ENCODE results near the gene RNF187.
"Not testable (repeated sequence)": the region's sequence is repeated elsewhere in the genome, so short reads cannot be mapped to it uniquely, and the experiment has no call there.

Gene RNF187

DNA sequence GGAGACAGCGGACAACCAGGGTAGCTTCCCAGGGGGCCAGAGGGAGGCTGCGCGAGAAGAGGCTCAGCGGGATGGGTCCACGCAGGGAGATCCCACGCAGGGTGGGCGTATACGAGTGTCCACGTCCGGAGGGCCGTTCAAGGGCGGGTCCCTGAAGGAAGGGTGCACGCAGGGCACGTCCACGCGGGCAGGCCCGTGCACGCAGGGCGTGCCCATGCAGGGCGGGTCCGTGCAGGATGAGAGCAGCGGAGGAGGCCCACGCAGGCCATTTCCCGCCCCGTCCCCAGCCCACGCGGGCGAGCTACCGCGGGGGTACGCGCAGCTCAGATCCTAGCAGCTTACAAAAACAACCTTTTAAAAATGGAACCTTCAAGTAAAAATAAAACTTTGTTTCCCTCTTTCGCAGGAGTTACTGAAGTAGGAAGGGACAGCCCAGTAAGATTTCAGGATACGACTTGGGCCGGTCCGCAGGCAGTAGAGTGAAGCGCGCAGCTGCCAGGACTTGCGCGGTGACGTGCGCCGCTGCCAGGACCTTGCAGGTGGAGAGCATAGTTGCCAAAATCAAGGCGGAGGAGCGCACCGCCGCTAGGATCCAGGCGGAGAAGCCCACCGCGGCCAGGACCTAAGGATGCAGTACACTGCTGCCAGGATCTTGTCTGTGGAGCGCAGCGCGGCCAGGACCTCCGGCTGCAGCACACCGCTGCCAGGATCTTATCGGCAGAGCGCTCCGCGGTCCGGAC lies 416 bp upstream of the RNF187 start:
- peak; percentile 60 to 65 for DNase-seq (ENCODE audit: low read depth in 2 of 2, low spot score in 1 of 2)

DNA sequence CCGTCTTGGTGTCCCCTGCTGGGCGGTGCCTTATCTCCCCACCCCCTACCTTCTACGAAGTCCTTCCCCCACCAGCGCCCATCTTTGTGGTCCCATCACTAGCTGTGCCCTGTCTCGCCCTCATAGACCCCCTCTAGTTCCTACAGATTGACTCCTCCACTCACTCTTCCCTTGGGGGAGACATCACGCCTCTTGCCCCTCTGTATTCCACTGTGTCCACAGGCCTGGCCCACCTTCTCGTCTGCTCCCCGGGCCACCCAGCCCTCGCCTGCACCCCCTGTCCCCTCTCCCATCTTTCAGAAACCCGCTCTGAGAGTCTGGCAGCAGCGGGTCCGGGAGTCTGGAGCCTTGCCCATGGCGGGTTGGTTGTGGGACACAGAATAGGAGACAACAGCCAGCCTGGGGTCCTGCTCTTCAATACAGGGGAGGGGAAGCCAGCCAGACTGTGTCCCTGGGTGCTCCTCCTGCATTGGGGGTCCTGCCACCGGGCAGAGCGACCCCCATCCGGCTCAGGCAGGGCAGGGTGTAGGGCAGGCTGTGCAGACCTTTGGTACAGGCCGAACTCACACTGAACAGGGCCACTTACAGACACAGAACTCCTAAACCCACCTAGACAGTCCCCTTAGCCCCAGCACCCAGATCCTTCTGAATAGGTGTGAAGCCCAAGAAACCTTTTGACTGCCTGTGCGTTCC lies 1.1 kb downstream of the RNF187 start:
- no peak for DNase-seq (ENCODE audit: low read depth in 2 of 2, low spot score in 1 of 2)

GRCh38 chr1:228488818-228489674 lies 1.9 kb downstream of the RNF187 start:
- no peak for DNase-seq (ENCODE audit: low read depth in 2 of 2, low spot score in 1 of 2)

- no peak for DNase-seq (ENCODE audit: low read depth in 2 of 2, low spot score in 1 of 2)
Observed at GRCh38 chr1:228490120-228491078, 3.2 kb downstream of the RNF187 start.

- DNase-seq (ENCODE audit: low read depth in 2 of 2, low spot score in 1 of 2), result no peak
Observed at GRCh38 chr1:228493141-228494043, 6.2 kb downstream of the RNF187 start.

GRCh38 chr1:228494044-228494353 lies 6.8 kb downstream of the RNF187 start:
- no peak for DNase-seq (ENCODE audit: low read depth in 2 of 2, low spot score in 1 of 2)

DNA sequence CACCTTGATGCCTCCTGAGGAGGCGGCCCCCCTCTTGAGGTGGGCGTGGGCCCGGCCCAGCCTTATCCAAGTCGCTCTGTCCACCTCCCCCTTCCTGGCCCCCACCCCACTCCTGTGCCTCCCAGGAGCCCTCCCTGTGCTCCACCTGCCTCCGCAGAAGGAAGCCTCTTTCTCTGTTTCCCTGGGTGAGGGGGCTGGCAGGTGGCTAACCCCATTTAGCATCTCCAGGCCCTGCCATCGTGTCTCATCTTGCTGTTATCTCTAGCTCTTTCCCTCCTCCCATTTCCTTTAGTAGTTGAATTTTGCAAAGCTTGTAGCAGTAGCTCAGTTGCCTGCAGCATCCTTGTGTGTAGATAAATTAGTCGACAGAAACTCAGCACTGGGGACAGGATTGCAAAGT lies 7.2 kb downstream of the RNF187 start:
- no peak for DNase-seq (ENCODE audit: low read depth in 2 of 2, low spot score in 1 of 2)

- no peak for DNase-seq (ENCODE audit: low read depth in 2 of 2, low spot score in 1 of 2)
Observed at GRCh38 chr1:228494970-228495853, 8.0 kb downstream of the RNF187 start.

- no peak for DNase-seq (ENCODE audit: low read depth in 2 of 2, low spot score in 1 of 2)
Observed at GRCh38 chr1:228496084-228496483, 8.9 kb downstream of the RNF187 start.

DNA sequence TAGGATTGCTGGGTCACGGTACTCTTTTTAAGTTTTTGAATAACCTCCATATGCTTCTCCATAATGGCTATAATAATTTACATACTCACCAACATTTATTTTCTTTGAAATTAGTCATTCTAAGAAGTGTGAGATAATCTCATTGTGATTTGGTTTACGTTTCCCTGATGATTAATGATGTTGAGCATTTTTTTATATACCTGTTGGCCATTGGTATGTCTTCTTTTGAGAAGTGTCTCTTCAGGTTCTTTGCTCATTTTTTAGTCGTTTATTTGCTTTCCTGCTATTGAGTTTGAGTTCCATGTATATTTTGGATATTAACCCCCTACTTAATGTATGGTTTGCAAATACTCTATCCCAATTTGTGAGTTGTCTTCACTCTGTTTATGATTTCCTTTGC lies 9.3 kb downstream of the RNF187 start:
- no peak for DNase-seq (ENCODE audit: low read depth in 2 of 2, low spot score in 1 of 2)

DNA sequence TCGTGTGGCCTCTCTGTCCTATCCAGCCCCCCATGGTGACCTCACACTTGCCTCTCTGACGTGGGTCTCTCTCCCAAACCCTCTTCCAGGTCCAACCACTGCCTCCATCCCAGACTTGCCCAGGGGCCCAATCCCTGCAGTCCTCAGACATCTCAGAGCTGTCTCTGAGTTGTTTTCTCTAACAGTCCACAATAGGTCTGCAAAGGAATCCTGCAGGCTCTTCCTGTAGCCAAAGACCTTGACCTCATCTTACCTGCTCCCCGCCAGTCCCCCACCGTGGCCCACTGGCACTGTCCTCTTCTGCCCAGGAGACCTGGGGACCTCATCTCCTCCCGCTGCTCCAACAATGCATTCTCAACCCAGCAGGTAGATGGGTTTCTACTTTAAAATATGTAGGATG lies 10.0 kb downstream of the RNF187 start:
- no peak for DNase-seq (ENCODE audit: low read depth in 2 of 2, low spot score in 1 of 2)

DNA sequence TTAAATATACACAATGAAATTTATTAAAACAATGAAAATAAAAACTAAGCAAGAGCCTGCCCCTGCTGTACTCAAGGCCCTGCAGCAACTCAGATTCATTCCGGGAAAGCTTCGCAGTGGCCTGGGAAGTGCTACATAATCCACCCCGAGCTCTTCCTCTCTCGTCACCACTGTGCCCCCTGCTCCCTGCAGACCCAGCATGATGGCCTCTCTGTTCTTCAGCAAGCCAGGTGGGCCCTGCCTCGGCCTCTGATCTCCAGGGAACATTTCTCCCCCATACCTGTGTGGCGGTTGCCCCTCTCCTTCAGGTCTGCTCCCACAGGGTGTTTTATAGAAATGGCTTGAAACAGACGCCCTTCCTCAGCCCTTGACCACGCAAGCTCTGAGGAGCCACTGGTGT lies 10.6 kb downstream of the RNF187 start:
- no peak for DNase-seq (ENCODE audit: low read depth in 2 of 2, low spot score in 1 of 2)

DNA sequence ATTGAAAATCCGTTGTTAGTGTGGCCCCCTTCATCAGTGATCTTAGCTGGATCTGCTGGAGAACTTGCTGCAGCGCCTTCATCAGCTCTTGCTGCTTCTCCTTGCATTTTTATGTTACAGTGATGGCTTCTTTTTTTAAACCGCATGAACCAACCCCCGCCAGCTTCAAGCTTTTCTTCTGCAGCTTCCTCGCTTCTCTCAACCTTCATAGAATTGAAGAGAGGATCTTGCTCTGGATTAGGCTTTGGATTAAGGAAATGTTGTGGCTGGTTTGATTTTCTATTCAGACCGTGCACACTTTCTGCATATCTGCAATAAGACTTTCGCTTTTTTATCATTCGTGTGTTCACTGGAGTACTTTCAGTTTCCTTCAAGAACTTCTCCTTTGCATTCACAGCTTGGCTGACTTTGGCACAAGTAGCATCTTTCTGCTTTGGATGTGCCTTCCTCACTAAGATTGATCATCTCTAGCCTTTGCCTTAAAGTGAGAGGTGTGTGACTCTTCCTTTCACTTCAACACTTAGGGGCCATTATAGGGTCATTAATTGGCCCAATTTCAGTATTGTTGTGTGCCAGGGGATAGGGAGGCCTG lies 13.1 kb downstream of the RNF187 start:
- DNase-seq (ENCODE audit: low read depth in 2 of 2, low spot score in 1 of 2), result no peak

GRCh38 chr1:228500901-228501871 lies 14.0 kb downstream of the RNF187 start:
- peak; percentile 76 to 77 for DNase-seq (ENCODE audit: low read depth in 2 of 2, low spot score in 1 of 2)

GRCh38 chr1:228502522-228502921 lies 15.3 kb downstream of the RNF187 start:
- no peak for DNase-seq (ENCODE audit: low read depth in 2 of 2, low spot score in 1 of 2)

DNA sequence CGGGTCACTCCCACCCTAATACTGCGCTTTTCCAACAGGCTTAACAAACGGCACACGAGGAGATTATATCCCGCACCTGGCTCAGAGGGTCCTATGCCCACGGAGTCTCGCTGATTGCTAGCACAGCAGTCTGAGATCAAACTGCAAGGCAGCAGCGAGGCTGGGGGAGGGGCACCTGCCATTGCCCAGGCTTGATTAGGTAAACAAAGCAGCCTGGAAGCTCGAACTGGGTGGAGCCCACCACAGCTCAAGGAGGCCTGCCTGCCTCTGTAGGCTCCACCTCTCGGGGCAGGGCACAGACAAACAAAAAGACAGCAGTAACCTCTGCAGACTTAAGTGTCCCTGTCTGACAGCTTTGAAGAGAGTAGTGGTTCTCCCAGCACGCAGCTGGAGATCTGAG lies 18.8 kb downstream of the RNF187 start:
- DNase-seq (ENCODE audit: low read depth in 2 of 2, low spot score in 1 of 2), result not testable (repeated sequence)

GRCh38 chr1:228507961-228508652 lies 20.9 kb downstream of the RNF187 start:
- DNase-seq (ENCODE audit: low read depth in 2 of 2, low spot score in 1 of 2), result no peak

Measured in stimulated activated CD8-positive, alpha-beta memory T cell treated with anti-CD3 and anti-CD28 coated beads, Interleukin-4, amount 100 ng/mL, for 1 hour (primary cell).